ENCODE data around the gene FLYWCH1.

Gene FLYWCH1

DNA sequence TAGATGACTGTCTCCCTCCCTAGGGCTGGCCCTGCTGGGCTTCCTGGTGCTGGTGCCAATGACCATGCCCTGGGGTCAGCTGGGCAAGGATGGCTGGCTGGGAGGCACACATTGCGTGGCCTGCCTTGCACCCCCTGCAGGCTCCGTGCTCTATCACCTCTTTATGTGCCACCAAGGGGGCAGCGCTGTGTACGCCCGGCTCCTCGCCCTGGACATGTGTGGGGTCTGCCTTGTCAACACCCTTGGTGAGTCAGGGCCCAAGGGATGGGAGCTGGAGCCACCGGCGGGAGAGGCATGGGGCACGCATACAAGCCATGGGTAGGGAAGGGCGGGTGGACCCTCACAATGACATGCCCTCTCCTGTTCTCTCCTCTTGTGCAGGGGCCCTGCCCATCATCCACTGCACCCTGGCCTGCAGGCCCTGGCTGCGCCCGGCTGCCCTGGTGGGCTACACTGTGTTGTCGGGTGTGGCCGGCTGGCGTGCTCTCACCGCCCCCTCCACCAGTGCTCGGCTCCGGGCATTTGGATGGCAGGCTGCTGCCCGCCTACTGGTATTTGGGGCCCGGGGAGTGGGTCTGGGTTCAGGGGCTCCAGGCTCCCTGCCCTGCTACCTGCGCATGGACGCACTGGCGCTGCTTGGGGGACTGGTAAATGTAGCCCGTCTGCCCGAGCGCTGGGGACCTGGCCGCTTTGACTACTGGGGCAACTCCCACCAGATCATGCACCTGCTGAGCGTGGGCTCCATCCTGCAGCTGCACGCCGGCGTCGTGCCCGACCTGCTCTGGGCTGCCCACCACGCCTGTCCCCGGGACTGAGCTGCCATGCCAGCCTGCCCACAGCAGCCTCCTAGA, 59.6 kb downstream of the FLYWCH1 start:
- no peak for DNase-seq

- no peak for DNase-seq
Observed at GRCh38 chr16:2971985-2972784, 60.5 kb downstream of the FLYWCH1 start.

- no peak for DNase-seq
Observed at GRCh38 chr16:2973093-2973492, 61.4 kb downstream of the FLYWCH1 start.

GRCh38 chr16:2973605-2974318, 62.0 kb downstream of the FLYWCH1 start:
- no peak for DNase-seq

GRCh38 chr16:2974319-2975056, 62.8 kb downstream of the FLYWCH1 start:
- DNase-seq, result no peak

- DNase-seq, result no peak
Observed at GRCh38 chr16:2975161-2975795, 63.5 kb downstream of the FLYWCH1 start.

GRCh38 chr16:2976201-2976600, 64.5 kb downstream of the FLYWCH1 start:
- no peak for DNase-seq

- no peak for DNase-seq
Observed at GRCh38 chr16:2976673-2977072, 64.9 kb downstream of the FLYWCH1 start.

DNA sequence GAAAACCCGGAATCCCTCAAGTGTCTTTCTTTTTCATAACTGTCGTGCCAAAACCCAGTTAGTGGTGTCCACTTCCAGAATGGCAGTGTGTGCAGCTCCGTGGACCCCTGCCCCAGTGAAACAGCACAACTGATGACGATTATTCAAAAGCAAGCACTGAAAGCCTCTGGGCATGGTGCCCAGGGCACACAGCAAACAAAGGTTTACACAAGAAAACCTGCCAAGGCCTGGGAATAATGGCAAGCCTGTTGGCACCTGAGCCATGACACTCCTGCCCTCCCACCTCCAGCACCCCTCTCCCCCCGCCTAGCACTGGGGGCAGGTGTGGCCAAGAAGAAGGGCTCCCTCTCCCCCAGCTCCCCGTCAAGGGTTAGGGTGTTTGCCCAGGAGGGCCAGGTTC, 65.7 kb downstream of the FLYWCH1 start:
- DNase-seq, result no peak

DNA sequence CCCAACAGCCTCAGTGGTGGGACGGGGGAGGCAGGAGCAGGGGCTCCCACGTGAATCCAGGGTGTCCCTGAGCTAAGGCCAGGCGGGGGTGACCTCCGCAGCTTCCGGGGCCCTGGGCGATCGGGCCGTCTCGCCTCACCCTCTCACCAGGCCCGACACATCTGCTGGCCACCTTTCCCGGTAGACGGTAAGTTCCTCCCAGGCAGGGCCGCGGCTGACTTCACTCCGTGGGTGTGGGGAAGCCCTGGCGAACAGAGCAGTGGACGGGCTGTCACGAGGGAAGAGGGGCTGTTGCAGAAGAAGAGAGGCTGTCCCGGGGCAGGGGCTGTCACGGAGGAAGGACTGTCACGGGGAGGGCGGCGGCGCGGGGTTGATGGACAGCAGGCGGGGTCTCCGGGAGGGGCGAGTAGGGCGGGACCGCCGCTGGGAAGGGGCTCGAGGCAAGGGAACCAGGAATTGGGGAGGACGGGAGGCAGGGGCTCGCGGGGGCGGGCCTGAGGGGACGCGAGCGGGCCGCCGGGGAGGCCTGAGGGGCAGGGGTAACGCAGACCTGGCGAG, 68.0 kb downstream of the FLYWCH1 start:
- DNase-seq, result no peak

- DNase-seq, result peak; percentile 73 to 90
Observed at GRCh38 chr16:2980227-2981176, 68.8 kb downstream of the FLYWCH1 start, which contains the start of gene PKMYT1. Gene PKMYT1 (minus strand): TSS chr16:2980446. CDS start chr16:2979657, 789 bp downstream.

GRCh38 chr16:2981177-2981898, 69.6 kb downstream of the FLYWCH1 start:
- peak in 1 of 2 experiments; percentile 29 for DNase-seq

DNA sequence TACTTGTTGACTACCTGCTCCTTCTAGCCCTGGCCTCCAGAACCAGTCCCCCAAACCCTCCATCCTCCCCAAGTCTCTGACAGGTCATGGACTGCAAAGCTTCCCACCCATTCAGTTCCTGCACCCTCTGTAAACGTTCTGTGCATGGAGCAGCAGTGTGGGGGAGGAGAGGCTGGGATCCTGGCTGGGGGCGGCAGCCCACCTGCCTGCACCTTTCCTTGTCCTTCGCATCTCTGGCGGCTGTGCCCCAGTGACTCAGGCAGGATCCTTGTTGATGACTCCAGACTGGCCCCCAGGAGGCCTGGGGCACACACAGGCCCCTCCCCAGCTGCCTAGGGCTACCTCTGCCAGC, 70.1 kb downstream of the FLYWCH1 start:
- DNase-seq, result no peak

GRCh38 chr16:2982402-2982801, 70.7 kb downstream of the FLYWCH1 start:
- no peak for DNase-seq

DNA sequence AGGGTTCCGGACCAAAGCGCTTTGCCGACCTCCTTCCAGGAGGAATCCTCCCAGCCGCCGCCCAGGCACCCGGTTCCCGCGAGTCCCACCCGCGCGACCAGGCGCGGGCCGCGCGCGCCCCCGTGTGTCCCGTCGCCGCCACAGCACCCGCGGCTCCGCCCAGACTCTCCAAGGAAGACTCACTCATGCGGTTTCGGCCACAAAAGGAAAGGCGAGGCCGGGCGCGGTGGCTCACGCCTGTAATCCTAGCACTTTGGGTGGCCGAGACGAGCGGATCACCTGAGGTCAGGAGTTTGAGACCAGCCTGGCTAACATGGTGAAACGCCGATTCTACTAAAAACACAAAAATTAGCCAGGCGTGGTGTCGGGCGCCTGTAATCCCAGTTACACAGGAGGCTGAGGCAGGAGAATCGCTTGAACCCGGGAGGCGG, 72.0 kb downstream of the FLYWCH1 start:
- peak; percentile 60 to 80 for DNase-seq

- peak; percentile 31 to 61 for DNase-seq
Observed at GRCh38 chr16:2985462-2985861, 73.7 kb downstream of the FLYWCH1 start.

- DNase-seq, result peak; percentile 93 to 97
Observed at GRCh38 chr16:2985893-2986355, 74.2 kb downstream of the FLYWCH1 start.

DNA sequence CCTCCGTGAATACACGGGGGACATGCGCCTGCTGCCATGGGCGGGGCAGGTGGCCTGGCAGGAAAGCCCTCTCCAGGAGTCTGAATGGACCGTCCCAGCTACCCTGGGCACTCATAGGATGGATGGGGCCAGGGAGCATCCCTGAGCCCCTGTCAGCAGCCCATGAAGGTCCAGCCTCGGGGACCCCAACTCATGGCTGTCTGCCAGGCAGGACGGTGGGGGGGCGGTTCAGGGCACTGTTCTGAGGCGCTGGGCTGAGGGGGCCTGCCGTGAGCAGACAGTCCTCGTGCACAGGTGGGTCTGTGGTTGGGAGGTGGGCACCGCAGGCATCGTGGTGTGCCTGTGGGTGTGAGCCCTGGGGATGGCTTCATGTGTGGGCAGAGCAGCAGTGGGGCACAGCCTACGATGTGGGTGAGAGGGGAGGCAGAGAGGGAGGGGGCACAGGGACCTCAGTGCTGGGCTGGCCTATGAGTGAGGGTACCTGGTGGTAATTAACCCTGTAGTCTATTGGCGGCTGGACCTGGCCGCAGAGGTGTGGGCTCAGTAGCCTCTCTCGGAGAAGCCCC, 75.0 kb downstream of the FLYWCH1 start:
- no peak for DNase-seq

GRCh38 chr16:2987286-2987685, 75.6 kb downstream of the FLYWCH1 start:
- DNase-seq, result no peak

Data from NCI-H524 (cell line).